ENCODE measurements around the gene SPACA4. TPM values are rescaled to one million over a fixed set of nuclear protein-coding genes. Genes with fewer than 3 reads are reported as not detected.

Gene SPACA4
- total RNA-seq, 1 donor from 2014 or later, result not detected

- ATAC-seq, result no peak
- no peak for DNase-seq (ENCODE audit: low spot score)
Measured at GRCh38 chr19:48633148-48634035, 26.9 kb downstream of the SPACA4 start.

GRCh38 chr19:48634036-48634342 is 27.4 kb downstream of the SPACA4 start:
- DNase-seq (ENCODE audit: low spot score), result no peak
- no peak for ATAC-seq

GRCh38 chr19:48634424-48635262 is 28.1 kb downstream of the SPACA4 start:
- peak; percentile 44 for ATAC-seq

GRCh38 chr19:48635263-48635965 is 28.9 kb downstream of the SPACA4 start:
- peak; percentile 59 for ATAC-seq
- peak; percentile 84 for DNase-seq (ENCODE audit: low spot score)

More at GRCh38 chr19:48634424-48635262, 28.1 kb downstream of the SPACA4 start:
- peak; percentile 97 for DNase-seq (ENCODE audit: low spot score)

GRCh38 chr19:48635966-48636858 is 29.7 kb downstream of the SPACA4 start:
- ATAC-seq (no peak), DNase-seq (ENCODE audit: low spot score) (peak; percentile 63)

GRCh38 chr19:48636859-48637448 is 30.4 kb downstream of the SPACA4 start, which contains the start of gene DBP:
DBP (minus strand) TSS chr19:48637379; CDS start chr19:48636994, 385 bp downstream.
- DNase-seq (ENCODE audit: low spot score), result peak; percentile 70
- peak; percentile 21 for ATAC-seq

- ATAC-seq (peak; percentile 65), DNase-seq (ENCODE audit: low spot score) (peak; percentile 99)
Measured at GRCh38 chr19:48637449-48637947, 31.0 kb downstream of the SPACA4 start.

- ATAC-seq (peak; percentile 48), DNase-seq (ENCODE audit: low spot score) (peak; percentile 86)
Measured at GRCh38 chr19:48637948-48638830, 31.6 kb downstream of the SPACA4 start.

GRCh38 chr19:48638831-48639381 is 32.4 kb downstream of the SPACA4 start:
- peak; percentile 57 for DNase-seq (ENCODE audit: low spot score)
- ATAC-seq, result no peak

GRCh38 chr19:48639483-48640375 is 33.2 kb downstream of the SPACA4 start:
- DNase-seq (ENCODE audit: low spot score) (no peak), ATAC-seq (no peak)

GRCh38 chr19:48641850-48642249 is 35.3 kb downstream of the SPACA4 start:
- DNase-seq (ENCODE audit: low spot score) (no peak), ATAC-seq (no peak)

- ATAC-seq, result no peak
Measured at GRCh38 chr19:48642862-48643261, 36.3 kb downstream of the SPACA4 start.

GRCh38 chr19:48644355-48644754 is 37.8 kb downstream of the SPACA4 start:
- ATAC-seq (no peak), DNase-seq (ENCODE audit: low spot score) (no peak)

More at GRCh38 chr19:48642862-48643261, 36.3 kb downstream of the SPACA4 start:
- DNase-seq (ENCODE audit: low spot score), result no peak

- DNase-seq (ENCODE audit: low spot score), result peak; percentile 67
- peak; percentile 82 for ATAC-seq
Measured at GRCh38 chr19:48644839-48645619, 38.5 kb downstream of the SPACA4 start.

GRCh38 chr19:48645620-48646000 is 39.1 kb downstream of the SPACA4 start:
- no peak for ATAC-seq
- no peak for DNase-seq (ENCODE audit: low spot score)

GRCh38 chr19:48646001-48646721 is 39.6 kb downstream of the SPACA4 start, which contains the start of gene CA11:
CA11 (minus strand) TSS chr19:48646187; CDS start chr19:48645632, 555 bp downstream.
- DNase-seq (ENCODE audit: low spot score) (peak; percentile 79), ATAC-seq (peak; percentile 89)
